Mesenchymal stem cell (in vitro differentiated cells and primary cell): Measurements from ENCODE around the gene LGR6.
A peak's percentile ranks its signal among the peaks of the same experiment; 100 is the strongest.

ENCODE experiments used
- DNase-seq: peaks from one replicate; pipeline ENCODE4 v3.0.0-alpha.2; 2013
- H2AFZ ChIP-seq: one replicate; pipeline ENCODE4 v1.6.1; 2013; ENCODE audit warnings: low read depth, mild to moderate bottlenecking, control low read depth, inconsistent platforms, low read length, moderate library complexity
- H2AK5ac ChIP-seq: 2 replicates; pipeline ENCODE4 v1.6.1; 2013; ENCODE audit warnings: low read length, moderate library complexity, mild to moderate bottlenecking, inconsistent platforms; ENCODE audit not compliant: severe bottlenecking
- H2BK120ac ChIP-seq: one replicate; pipeline ENCODE4 v1.6.1; 2013; ENCODE audit warnings: low read depth, mild to moderate bottlenecking, inconsistent platforms, low read length, moderate library complexity
- H2BK12ac ChIP-seq, 2 experiments: one replicate each; pipeline ENCODE4 v1.6.1; 2013; ENCODE audit warnings: inconsistent platforms in 2 of 2, low read length in 2 of 2, mild to moderate bottlenecking in 2 of 2, moderate library complexity in 2 of 2, control low read depth in 1 of 2
- H2BK15ac ChIP-seq: one replicate; pipeline ENCODE4 v1.6.1; 2013; ENCODE audit warnings: mild to moderate bottlenecking, low read depth, inconsistent platforms; ENCODE audit not compliant: poor library complexity, severe bottlenecking
- H2BK5ac ChIP-seq: 2 replicates; pipeline ENCODE4 v1.6.1; 2013; ENCODE audit warnings: low read depth, mild to moderate bottlenecking, low read length, control low read depth, inconsistent platforms; ENCODE audit not compliant: poor library complexity, severe bottlenecking
- H3K14ac ChIP-seq, 2 experiments: one replicate each; pipeline ENCODE4 v1.6.1; 2013; ENCODE audit warnings: inconsistent platforms in 2 of 2, low read length in 2 of 2, control low read depth in 1 of 2, mild to moderate bottlenecking in 1 of 2, moderate library complexity in 1 of 2
- H3K18ac ChIP-seq, 2 experiments: one replicate each; pipeline ENCODE4 v1.6.1; 2013; ENCODE audit warnings: inconsistent platforms in 2 of 2, low read length in 2 of 2, control low read depth in 1 of 2, low read depth in 1 of 2, mild to moderate bottlenecking in 1 of 2
- H3K23ac ChIP-seq, 2 experiments: one replicate each; pipeline ENCODE4 v1.6.1; 2013; ENCODE audit warnings: inconsistent platforms in 2 of 2, low read length in 2 of 2, mild to moderate bottlenecking in 2 of 2, moderate library complexity in 2 of 2, control low read depth in 1 of 2
- H3K27ac ChIP-seq: 2 replicates; pipeline ENCODE4 v1.5.1; 2013; ENCODE audit warnings: mild to moderate bottlenecking, moderate library complexity, low read length, control low read depth, inconsistent platforms; ENCODE audit not compliant: poor library complexity, severe bottlenecking
- H3K27me3 ChIP-seq, 2 experiments: 2 replicates each; pipeline versions ENCODE4 v1.6.1 to v1.7.0; 2013; ENCODE audit warnings: low read length in 2 of 2, mild to moderate bottlenecking in 2 of 2, moderate library complexity in 2 of 2, control low read depth in 1 of 2, inconsistent platforms in 1 of 2; ENCODE audit not compliant: control insufficient read depth in 1 of 2, insufficient read depth in 1 of 2
- H3K36me3 ChIP-seq, 2 experiments: 2 replicates each; pipeline versions ENCODE4 v1.6.1 to v1.7.0; 2013; ENCODE audit warnings: low read length in 2 of 2, control low read depth in 1 of 2, inconsistent platforms in 1 of 2, low read depth in 1 of 2, mild to moderate bottlenecking in 1 of 2; ENCODE audit not compliant: insufficient read depth in 2 of 2, control insufficient read depth in 1 of 2
- H3K4ac ChIP-seq, 2 experiments: one replicate each; pipeline ENCODE4 v1.6.1; 2013; ENCODE audit warnings: inconsistent platforms in 2 of 2, low read length in 2 of 2, mild to moderate bottlenecking in 2 of 2, moderate library complexity in 2 of 2, control low read depth in 1 of 2, low read depth in 1 of 2
- H3K4me1 ChIP-seq: 2 replicates; pipeline ENCODE4 v1.6.1; 2013; ENCODE audit warnings: low read depth, low read length, control low read depth; ENCODE audit not compliant: control insufficient read depth, insufficient read depth
- H3K4me2 ChIP-seq: 2 replicates; pipeline ENCODE4 v1.6.1; 2013; ENCODE audit warnings: low read length, mild to moderate bottlenecking, inconsistent platforms; ENCODE audit not compliant: poor library complexity, severe bottlenecking
- H3K4me3 ChIP-seq, 2 experiments: 2 replicates each; pipeline versions ENCODE4 v1.5.1 to v1.7.0; 2013; ENCODE audit warnings: low read length in 2 of 2, mild to moderate bottlenecking in 2 of 2, control low read depth in 1 of 2, low read depth in 1 of 2; ENCODE audit not compliant: insufficient read depth in 1 of 2
- H3K79me1 ChIP-seq: replicated peaks from 2 replicates; pipeline ENCODE4 v1.6.1; 2013; ENCODE audit warnings: mild to moderate bottlenecking, control low read depth, low read length, inconsistent platforms; ENCODE audit not compliant: poor library complexity, severe bottlenecking
- H3K9ac ChIP-seq: 2 replicates; pipeline ENCODE4 v1.7.0; 2013; ENCODE audit warnings: mild to moderate bottlenecking, low read length, moderate library complexity
- H3K9me3 ChIP-seq: 2 replicates; pipeline ENCODE4 v1.7.0; 2013; ENCODE audit warnings: mild to moderate bottlenecking, low read length; ENCODE audit not compliant: control insufficient read depth
- H4K8ac ChIP-seq: one replicate; pipeline ENCODE4 v1.6.1; 2013; ENCODE audit warnings: inconsistent platforms, mild to moderate bottlenecking, low read length, moderate library complexity
- H4K91ac ChIP-seq: one replicate; pipeline ENCODE4 v1.6.1; 2013; ENCODE audit warnings: mild to moderate bottlenecking, low read length, inconsistent platforms
- WGBS: methylation state at CpG from one replicate; pipeline ENCODE4 v1.1.7; 2013; ENCODE audit warnings: mixed read lengths; 5-methylcytosine and 5-hydroxymethylcytosine counted together

Gene LGR6

DNA sequence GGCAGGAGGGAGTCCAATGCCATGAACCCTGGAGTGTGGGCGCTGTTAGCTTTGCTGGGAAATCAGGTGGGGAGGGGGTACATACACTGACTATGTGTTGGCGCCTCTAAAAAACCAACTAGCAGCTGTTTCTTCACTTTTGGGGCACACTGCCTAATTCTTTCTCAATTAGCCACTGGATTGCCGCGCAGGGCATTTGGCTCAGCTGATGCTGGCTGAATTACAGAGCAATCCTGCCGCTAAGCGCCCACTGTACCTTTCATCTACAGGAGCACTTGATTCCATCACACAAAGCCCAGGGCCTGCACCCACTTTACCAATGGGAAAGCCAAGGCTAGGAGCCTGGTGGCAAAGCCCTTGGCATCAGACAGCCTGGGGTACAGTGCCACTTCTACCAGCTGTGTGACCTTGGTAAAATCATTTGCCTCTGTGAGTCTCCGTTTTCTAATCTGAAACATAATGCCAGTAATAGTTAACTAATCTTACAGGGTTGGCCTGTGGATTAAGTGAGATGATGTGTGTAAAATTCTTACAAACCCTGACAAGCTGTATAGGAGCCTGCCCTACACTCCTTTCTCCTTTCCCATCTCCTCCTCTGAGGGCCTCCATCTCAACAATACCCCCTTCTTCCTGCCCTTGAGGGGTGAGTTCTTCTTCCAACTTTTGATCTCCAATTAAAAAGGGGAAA is 89.1 kb downstream of the LGR6 start:
- H3K27ac ChIP-seq, result peak overlapping the region; percentile 86
- no peak overlapping the region for H3K4me3 ChIP-seq
- no peaks in the 10 kb centered on the region for H3K36me3 ChIP-seq
- H2BK5ac ChIP-seq, result peak overlapping the region; percentile 12
- over 99% methylated on average over 6 of the region's 7 CpGs for WGBS
- no peak overlapping the region for H2BK120ac ChIP-seq
- DNase-seq, result peak; percentile 11
- no peak overlapping the region for H3K23ac ChIP-seq
- H2BK15ac ChIP-seq, result no peak overlapping the region
- no peak overlapping the region for H3K14ac ChIP-seq
- H2BK12ac ChIP-seq, result peak overlapping the region; percentile 10 to 65
- no peak overlapping the region for H4K8ac ChIP-seq
- H4K91ac ChIP-seq, result no peak overlapping the region
- H3K9ac ChIP-seq, result no peak overlapping the region
- H3K18ac ChIP-seq, result no peak overlapping the region
- no peaks in the 10 kb centered on the region for H3K79me1 ChIP-seq
- H3K4me2 ChIP-seq, result peak overlapping the region; percentile 40
- H2AK5ac ChIP-seq, result peak overlapping the region; percentile 86
- H3K27me3 ChIP-seq, result peaks cover 0 to 77% of the 10 kb centered on the region in 2 experiments
- H3K4me1 ChIP-seq, result peaks cover 39% of the 10 kb centered on the region
- no peaks in the 10 kb centered on the region for H3K9me3 ChIP-seq
- no peak overlapping the region for H2AFZ ChIP-seq
- peak overlapping the region in 1 of 2 experiments; percentile 41 for H3K4ac ChIP-seq

- Histone ChIP-seq H2AFZ (no peak overlapping the region), H2BK15ac (no peak overlapping the region), H3K4me1 (peaks cover 39% of the 10 kb centered on the region), H3K36me3 (no peaks in the 10 kb centered on the region), H3K4me3 (no peak overlapping the region), H3K4ac (no peak overlapping the region), H3K14ac (peak overlapping the region in 1 of 2 experiments; percentile 74), H2AK5ac (peak overlapping the region; percentile 69), H3K9ac (no peak overlapping the region), H3K9me3 (no peaks in the 10 kb centered on the region), H2BK12ac (peak overlapping the region in 1 of 2 experiments; percentile 68), H2BK120ac (no peak overlapping the region), H3K4me2 (peak overlapping the region; percentile 40), H4K8ac (no peak overlapping the region), H3K79me1 (no peaks in the 10 kb centered on the region), H3K27me3 (peaks cover 0 to 77% of the 10 kb centered on the region in 2 experiments), H3K27ac (peak overlapping the region; percentile 85), H3K18ac (peak overlapping the region in 1 of 2 experiments; percentile 67), H3K23ac (peak overlapping the region in 1 of 2 experiments; percentile 63), H4K91ac (no peak overlapping the region), H2BK5ac (peak overlapping the region; percentile 12)
- DNase-seq, result peak; percentile 87
- WGBS, result 28% methylated on average over 9 of the region's 10 CpGs
Observed at GRCh38 chr1:202283379-202283844, 89.8 kb downstream of the LGR6 start.

- Histone ChIP-seq H3K27ac (peak overlapping the region; percentile 59), H2BK5ac (no peak overlapping the region), H3K14ac (no peak overlapping the region), H3K4me3 (no peak overlapping the region), H3K18ac (peak overlapping the region in 1 of 2 experiments; percentile 67), H4K8ac (no peak overlapping the region), H2BK12ac (no peak overlapping the region), H3K9ac (no peak overlapping the region), H2AK5ac (peak overlapping the region; percentile 69), H3K27me3 (peaks cover 0 to 77% of the 10 kb centered on the region in 2 experiments), H2BK120ac (no peak overlapping the region), H2AFZ (no peak overlapping the region), H4K91ac (no peak overlapping the region), H3K36me3 (no peaks in the 10 kb centered on the region), H3K4me1 (peaks cover 40% of the 10 kb centered on the region), H3K23ac (no peak overlapping the region), H3K9me3 (no peaks in the 10 kb centered on the region), H2BK15ac (no peak overlapping the region), H3K4me2 (no peak overlapping the region), H3K79me1 (no peaks in the 10 kb centered on the region), H3K4ac (no peak overlapping the region)
- WGBS, result 40% methylated on average over 3 of the region's 4 CpGs
- DNase-seq, result peak; percentile 77
Observed at GRCh38 chr1:202283991-202284390, 90.4 kb downstream of the LGR6 start.

DNA sequence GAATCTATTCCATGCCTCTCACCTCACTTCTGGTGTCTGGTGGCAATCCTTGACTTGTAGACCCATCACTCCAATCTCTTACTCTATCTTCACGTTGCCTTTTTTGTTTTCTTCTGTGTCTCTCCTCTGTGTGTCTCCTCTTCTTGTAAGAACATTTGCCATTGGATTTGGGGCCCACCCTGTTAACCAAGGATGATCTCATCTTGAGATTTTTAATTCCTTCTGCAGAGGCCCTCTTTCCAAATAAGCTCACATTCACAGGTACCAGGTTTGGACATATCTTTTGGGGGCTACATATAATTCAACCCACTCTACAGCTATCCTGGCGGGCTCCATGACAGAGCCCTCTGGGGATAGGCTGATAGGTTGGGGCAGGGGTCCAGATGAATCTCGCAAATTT is 92.3 kb downstream of the LGR6 start:
- WGBS, result 92% methylated on average over 2 of the region's 3 CpGs
- Histone ChIP-seq H3K9me3 (no peaks in the 10 kb centered on the region), H3K9ac (no peak overlapping the region)

More for the DNA sequence above, 92.3 kb downstream of the LGR6 start:
- H2BK12ac ChIP-seq, result no peak overlapping the region
- peaks cover 0 to 78% of the 10 kb centered on the region in 2 experiments for H3K27me3 ChIP-seq
- no peaks in the 10 kb centered on the region for H3K79me1 ChIP-seq
- H4K91ac ChIP-seq, result no peak overlapping the region
- H3K14ac ChIP-seq, result no peak overlapping the region
- DNase-seq, result no peak
- H3K4me3 ChIP-seq, result no peak overlapping the region
- H3K23ac ChIP-seq, result no peak overlapping the region
- no peak overlapping the region for H3K18ac ChIP-seq
- H3K36me3 ChIP-seq, result no peaks in the 10 kb centered on the region
- no peak overlapping the region for H2AFZ ChIP-seq
- no peak overlapping the region for H3K4me2 ChIP-seq
- H3K4ac ChIP-seq, result no peak overlapping the region
- no peak overlapping the region for H2BK5ac ChIP-seq
- H3K27ac ChIP-seq, result peak overlapping the region; percentile 19
- no peak overlapping the region for H2BK120ac ChIP-seq
- H4K8ac ChIP-seq, result no peak overlapping the region
- peaks cover 31% of the 10 kb centered on the region for H3K4me1 ChIP-seq
- no peak overlapping the region for H2BK15ac ChIP-seq
- no peak overlapping the region for H2AK5ac ChIP-seq
